HG03280 (cell line): Measurements from ENCODE around the gene RAX2.
"Not testable (repeated sequence)": the region's sequence is repeated elsewhere in the genome, so short reads cannot be mapped to it uniquely, and the experiment has no call there.

ENCODE experiments used
- ATAC-seq: cut with Tn5 transposase; IDR thresholded peaks from one replicate; pipeline ENCODE4 v1.9.1; 2021; ENCODE audit warnings: mild to moderate bottlenecking, moderate library complexity; ENCODE audit not compliant: unreplicated experiment

The RAX2 gene

DNA sequence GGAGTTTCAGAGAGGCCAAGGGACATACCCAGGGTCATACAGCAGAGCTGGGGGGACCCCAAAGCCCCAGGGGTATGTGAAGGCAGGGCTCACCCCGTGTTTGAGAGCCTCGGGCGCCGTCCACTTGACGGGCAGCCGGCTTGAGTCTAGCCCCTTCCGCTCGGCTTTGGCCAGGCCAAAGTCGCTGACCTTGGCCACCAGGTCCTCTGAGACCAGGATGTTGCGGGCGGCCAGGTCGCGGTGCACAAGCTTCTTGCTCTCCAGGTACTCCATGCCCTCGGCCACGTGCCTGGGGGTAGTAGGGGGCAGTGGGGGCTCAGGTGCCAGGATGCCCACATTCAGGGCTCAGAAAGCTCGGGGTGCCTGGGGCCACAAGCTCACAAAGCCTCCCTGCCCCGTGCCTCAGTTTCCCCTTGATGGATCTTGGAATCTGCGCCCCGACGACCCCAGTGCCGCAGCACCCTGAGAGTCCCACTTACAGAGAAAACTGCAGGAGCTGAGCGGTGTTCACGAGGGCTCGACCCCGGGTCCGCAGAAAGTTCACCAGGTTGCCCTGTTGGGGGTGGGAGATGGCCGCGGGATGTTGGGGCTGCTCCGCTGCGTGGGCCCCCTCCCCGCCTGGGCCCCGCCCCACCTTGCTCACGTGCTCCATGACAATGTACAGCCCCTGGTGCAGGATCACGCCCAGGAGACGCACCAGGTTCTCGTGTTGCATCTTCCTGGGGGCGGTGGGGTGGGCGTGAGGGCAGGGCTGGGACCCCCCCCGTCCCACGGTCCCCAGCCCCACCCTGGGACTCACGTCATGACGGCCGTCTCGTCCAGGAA, 7.1 kb upstream of the RAX2 start:
- ATAC-seq = no peak

DNA sequence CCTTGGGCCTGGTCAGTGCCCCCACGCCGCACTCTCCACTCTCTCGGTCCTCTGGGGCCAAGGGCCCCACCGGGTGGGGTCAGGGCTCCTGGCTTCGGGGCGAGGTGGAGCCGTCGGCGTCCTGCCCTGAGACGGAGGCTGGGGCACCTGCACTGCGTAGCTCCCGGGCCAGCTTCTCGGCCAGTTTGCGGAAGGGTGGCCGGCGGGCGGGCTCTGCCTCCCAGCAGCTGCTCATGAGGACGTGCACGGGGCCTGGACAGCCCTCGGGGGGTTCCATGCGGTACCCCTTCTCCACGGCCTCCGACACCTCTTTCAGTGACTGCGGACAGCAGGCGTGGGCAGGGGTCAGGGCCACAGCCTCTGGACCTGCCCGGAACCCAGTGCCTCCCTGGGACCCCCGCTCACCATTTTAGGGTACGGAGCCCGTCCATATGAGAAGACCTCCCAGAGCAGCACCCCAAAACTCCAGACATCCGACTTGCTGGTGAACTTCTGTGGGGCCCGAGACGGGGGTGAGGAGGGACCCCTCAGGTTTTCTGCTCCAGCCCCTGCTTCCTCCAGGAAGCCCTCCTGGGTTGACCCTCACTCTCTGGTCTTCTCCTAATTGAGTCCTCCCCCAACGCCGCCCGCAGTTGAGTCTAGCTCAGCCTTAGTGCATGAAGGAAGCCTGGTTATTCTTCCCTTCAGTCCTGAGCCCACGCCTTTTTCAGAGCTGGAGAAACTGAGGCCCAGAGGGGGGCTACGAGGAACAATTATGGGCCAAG, 6.3 kb upstream of the RAX2 start:
- ATAC-seq = no peak

DNA sequence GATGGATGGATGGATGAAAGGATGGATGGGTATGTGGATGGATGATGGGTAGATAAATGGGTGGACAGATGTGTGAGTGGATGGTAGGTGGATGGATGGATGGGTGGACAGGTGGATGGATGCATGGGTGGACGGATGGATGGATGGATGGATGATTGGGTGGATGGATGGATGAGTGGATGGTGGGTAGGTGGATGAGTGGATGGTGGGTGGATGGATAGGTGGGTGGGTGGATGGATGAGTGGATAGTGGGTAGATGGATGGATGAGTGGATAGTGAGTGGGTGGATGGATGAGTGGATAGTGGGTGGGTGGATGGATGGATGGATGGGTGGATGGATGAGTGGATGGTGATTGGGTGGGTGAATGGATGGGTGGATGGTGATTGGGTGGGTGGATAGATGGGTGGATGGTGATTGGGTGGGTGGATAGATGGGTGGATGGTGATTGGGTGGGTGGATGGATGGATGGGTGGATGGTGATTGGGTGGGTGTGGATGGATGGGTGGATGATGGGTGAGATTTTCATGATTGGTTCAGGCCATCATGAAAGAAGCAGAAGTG, 4.5 kb upstream of the RAX2 start:
- no peak for ATAC-seq

DNA sequence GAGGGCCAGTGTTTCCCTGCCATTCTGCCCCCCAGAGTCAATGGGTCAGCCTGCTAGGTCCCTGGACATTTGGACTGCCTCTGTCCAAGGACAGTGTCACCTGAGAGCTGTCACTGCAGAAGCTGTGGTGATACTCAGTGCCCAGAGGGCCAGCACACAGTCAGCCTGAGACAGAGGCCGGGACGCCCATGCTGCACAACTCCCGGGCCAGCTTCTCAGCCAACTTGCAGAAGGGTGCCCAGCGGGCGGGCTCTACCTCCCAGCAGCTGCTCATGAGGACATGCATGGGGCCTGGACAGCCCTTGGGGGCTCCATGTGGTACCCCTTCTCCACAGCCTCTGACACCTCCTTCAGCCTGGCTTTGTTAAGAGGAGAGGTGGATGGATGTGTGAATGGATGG, 3.8 kb upstream of the RAX2 start:
- ATAC-seq = no peak

DNA sequence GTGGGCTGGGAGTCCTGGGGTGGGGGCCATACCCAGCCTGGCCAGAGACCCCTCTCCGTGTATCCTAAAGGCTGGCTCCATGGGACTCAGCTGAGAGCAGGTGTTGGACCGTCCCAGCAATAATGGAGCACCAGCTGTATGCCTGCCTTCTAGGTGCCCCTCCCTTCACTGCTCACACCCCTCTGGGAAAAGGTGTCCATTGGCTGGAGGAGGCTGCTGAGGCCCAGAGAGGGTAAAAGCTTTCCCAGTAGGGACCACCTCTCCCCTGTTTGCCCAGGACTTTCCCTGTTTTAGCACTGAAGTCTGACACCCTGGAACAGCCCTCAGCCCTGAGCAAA, 3.3 kb upstream of the RAX2 start:
- ATAC-seq = no peak

DNA sequence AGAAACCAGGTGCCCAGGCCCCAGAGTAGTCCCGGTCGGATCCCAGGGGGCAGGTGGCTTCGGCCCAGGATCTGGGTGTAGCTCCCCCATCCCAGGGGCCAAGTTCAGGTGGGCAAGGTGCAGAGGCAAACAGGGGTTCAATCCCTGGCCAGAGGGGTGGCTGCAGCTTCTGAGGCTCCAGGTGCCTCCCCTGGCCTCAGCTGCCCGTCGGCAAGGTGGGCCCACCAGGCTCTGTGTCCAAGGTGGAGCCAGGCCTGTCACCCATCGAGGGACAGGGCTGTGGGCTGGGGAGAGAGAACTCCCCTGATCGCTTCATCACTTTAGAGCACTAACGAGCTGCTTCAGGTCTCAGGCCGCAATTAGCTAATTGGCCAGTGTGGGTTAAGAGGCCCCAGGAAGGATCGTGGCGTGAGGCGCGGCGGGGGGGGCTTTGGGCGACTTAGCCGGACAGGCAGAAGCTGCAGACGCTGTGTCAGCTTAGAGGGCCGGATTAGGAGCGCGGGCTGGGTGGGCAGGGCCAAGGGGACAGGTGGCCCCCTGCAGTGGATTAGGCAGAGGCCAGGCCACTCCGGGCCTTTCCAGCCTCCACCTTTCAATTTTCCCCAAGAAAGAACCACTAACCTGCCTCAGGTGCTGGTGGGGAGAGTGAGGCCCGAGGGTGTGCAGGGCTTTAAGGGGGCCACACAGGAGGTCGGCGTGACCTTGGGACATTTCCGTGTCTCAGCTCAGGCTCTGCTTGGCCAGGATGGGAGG, 2.8 kb upstream of the RAX2 start:
- no peak for ATAC-seq

DNA sequence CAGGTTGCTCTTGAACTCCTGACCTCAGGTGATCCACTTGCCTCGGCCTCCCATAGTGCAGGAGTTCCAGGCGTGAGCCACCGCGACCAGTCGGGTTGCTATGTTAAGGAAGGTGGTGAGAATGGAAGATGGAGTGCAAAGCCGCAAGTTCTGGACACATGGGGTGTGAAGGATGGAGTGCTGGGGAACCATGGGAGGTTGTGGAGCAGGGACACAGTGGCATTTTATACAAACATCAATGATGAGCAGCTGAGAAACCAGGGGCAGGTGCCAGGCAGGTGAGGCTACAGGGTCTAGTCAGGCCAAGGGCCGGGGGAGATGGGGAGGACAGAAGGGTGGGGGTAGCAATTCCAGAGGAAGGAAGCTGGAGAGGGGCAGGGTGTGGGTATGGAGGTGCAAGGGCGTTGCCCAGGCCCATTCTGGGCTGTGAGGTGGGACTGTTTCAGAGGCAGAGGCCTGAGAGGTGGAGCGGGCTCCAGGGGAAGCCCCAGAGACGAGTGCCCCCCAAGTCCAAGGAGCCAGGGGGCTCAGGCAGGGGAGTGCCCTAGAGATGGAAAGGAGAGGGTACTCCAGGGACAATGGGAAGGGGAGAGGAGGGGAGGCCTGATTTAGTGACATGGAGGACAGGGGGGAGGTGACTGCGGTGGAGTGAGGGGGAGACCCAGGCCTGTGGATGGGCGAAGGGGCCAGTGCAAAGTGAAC, 1.9 kb upstream of the RAX2 start:
- no peak for ATAC-seq

DNA sequence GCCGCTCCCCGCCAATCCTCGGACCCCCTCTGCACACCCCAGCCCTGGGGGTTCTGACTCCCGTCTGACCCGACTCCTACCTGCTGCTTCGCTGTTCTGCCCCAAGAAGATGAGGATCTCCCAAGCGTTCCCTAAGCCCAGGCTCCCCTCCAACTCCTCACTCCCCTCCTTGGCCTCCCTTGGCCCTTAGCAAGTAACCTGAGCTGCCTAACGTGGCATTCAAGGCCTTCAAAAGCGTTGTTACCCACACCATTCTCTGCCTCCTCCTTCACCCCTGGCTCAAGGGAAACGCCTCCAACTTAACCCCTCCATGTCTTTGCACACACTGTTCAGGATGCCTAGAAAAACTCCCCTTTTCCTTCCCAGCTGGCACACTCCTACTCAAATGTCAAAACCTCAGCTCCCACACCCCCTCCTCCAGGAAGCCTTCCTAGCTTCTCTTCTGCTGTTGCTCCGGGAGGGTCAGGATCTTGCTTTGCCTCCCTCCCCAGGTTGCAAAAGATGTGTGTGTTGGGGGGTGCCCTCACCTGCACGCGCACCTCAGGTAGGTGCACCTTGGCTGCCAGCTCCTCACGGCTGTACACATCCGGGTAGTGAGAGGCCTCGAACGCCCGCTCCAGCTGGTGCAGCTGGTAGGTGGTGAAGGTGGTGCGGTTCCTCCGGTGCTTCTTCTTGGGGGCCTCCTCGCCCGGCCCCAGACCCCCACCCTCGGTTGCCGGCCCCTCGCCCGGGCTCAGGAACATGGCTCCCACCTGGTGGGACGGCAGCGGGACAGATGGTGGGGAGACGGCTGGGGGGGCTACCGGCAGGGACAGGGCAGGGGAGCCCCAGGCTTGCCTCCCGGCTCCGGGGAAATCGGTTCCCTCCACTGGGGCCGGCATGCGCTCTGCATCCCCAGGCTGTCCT, 775 bp downstream of the RAX2 start:
- ATAC-seq = no peak

DNA sequence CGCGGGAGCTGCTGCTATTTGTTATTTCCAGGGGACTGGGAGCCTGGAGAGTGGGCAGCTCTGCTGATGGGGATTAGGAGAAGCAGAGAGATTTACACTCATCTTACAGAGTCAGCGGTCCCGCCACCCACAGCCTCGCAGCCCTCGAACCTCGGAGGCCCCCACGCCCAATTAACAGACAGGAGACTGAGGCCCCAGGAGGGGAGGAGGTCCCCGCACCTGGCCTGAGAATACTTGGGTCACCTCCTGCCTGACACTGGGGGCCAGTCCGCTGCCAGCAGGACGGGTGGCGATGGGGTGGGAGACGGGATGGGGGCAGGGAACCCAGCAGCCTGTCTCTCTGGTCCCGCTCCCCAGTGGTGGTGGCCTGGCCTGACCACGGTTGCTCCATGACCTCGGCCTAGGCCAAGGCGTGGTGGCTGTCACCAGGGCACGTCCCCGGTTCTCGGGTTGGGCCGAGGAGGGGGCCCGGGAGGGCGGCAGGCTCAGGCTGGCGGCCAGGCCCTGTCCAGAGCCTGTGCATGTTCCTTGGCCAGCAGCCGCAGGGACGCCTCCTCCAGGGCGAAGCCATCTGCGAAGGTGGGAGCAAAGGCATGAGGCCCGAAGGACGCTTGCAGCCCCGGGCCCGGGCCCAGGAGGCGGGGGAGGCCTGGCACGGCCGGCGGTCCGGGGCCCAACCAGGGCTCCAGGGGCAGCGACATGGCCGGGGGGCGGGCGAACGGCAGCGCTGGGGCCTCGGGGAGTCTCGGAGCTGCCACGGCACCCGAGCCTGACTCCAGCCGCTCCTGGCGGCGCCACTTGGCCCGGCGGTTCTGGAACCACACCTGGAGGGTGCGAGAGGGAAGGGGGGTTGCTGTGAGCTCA, 1.7 kb downstream of the RAX2 start:
- no peak for ATAC-seq

DNA sequence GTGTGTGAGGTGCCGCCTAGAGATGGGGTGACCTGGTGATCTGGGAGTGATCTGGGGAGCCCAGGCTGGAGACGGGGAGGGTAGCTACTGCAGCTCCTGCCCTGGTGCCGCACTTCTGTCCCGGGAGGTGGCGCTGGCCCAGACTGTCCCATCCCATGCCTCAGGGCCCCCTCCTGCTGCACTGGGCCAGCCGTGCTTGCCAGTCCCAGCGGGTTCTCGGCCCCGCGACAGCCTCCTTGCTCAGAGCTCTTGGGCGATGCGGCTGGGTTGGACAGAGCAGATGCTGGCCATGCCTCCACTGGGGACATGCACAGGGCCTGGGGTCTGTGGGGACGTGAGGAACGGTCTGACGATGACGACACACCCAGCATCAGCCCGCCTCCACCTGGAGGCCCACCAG, 2.5 kb downstream of the RAX2 start:
- no peak for ATAC-seq

DNA sequence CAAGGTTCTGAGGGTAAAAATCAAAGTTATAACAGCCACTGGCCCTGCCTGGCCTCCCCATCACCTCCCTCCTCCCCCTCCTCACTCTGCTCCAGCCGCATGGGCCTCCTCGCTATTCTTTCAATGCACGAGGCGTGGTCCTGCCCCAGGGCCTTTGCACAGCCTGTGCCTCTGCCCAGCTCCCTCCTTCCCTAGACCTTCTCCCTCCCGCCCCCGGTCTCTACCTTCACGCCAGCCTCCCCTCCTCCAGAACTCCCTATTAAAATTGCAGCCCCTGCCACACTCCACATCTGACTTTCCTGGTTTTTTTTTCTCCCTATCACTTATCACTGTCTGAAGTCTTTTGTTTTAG, 3.3 kb downstream of the RAX2 start:
- ATAC-seq = no peak

DNA sequence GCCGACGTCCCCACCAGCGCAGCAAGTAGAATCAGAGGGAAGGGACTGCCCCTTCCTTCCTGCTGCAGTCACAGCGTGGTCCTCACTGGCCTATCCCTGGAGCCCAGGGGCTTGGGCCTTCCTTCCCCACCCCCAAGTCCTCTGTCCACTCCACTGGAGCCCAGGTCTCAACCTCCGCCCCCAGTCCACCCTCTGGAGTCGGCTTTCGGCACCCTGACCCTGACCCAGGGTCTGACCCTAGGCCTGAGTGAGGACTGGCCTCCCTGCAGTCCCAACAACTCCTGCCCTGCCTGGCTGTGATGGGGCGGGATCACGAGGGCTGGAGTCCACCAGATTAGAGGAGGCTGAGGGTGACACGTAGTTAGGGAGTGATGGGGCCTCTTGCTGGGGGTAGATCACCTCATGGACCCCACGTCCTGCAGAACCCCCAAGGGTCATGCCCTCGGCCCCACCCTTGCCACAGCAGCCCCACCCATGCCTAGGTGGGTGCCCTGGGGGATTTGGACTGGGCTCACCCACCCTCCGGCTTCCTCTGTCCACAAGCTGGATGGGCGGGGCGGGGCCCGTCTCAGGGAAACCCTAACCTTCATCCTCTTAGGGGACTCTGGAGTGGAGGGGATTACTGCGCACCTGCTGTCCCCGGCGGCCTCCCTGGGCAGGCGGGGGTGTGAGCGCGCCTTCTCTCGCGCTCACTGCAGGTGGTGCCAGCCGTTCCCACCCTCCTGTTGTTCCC, 3.8 kb downstream of the RAX2 start:
- ATAC-seq = no peak

DNA sequence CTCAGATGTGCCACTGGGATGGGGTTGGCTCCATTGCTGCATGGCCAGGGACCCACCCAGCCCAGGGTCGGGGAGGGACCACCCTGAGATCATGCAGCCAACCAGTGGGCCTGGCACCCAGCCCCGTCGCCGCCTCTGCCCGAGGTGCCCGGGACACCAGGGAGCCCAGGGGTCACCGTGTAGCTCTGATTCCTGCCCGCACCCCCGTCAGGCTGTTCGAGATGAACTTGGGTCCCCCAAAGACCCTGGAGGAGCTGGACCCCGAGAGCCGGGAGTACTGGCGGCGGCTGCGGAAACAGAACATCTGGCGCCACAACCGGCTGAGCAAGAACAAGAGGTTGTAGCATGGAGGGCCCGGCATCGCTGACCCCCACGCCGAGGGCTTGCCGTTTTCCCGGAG, 5.0 kb downstream of the RAX2 start:
- ATAC-seq = no peak

DNA sequence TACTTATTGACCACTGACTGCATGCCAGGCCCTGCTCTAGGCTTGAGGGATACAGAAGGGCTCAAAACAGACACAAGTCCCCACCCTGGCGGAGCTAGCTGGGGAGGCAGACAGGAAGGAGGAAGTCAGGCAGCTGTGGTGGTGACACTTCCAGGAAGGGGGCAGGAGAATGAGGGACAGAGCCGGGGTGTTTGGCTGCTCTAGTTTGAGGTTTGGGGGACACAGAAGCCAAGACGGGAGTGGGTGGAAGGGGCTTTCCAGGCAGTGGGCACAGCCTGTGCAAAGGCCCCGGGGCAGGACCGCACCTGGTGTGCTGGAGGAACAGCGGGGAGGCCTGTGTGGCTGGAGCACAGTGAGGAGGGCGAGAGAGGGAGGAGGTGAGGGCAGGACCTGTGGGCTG, 5.5 kb downstream of the RAX2 start:
- no peak for ATAC-seq

DNA sequence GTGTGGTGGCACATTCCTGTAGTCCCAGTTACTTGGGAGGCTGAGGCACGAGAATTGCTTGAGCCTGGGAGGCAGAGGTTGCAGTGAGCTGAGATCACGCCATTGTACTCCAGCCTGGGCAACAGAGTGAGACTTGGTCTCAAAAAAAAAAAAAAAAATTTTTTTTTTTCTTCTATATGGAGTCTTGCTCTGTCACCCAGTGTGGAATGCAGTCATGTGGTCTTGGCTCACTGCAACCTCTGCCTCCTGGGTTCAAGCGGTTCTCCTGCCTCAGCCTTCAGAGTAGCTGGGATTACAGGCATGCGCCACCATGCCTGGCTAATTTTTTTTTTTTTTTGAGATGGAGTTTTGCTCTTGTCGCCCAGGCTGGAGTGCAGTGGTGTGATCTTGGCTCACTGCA, 6.3 kb downstream of the RAX2 start:
- ATAC-seq = not testable (repeated sequence)

DNA sequence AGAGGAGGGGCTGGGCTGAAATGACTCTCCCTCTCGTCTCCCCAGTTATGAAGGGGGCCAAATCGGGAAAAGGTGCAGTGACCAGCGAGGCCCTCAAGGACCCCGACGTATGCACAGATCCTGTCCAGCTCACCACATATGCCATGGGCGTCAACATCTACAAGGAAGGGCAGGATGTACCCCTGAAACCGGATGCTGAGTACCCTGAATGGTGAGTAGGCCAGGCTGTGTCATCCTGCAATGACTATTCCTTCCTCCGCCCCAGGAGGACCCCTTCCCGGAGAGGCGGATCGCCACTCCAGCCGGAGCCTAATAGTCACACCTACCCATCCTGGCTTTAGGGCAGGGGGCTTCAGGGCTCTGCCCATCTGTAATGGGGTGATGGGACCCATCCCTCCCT, 6.9 kb downstream of the RAX2 start:
- ATAC-seq = no peak

DNA sequence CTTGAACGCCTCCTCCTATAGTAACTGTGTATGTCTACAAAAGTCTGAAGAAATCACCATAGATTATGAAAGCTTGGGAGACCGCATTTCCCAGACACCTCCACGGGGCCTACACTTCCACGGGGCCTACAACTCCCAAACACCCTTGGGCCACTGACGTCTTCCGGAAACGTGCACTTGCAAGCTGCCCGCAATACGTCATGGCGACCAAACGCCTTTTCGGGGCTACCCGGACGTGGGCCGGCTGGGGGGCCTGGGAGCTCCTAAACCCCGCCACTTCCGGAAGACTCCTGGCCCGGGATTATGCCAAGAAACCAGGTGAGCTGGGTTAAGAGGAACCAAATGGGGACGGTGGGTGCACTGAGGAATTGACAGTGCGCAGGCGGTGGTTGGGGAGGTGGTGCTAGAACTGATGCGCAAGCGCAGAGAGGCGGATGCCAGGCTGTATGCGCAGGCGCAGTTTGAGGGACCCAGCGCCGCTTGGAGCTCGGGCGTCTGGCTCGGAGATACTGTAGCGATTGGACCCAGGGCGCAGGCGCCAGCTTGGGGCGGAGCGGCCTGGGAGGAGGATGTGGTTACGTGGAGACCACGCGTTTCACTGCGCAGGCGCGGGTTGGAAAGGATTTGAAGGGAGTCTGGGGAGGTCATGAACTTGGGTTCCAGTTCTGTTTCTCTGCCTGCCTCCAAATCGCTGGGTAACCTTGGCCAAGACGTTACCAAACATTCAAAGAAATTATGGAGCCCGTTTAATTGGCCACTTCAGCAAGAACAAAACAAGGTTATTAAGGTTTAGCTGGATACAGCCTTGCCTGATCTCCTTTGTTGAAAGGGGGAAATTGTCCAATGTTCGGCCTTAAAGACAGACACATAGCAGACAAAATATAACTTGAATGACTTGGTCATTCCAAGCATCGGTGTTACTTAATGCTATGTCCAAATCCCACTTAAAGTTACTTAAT, 9.2 kb downstream of the RAX2 start, which contains the start of gene MRPL54:
MRPL54 (plus strand) TSS at position 182 of the 959 bp plus-strand sequence; CDS start at position 201, 19 bp downstream.
- peak; percentile 73 for ATAC-seq
